Measurements from ENCODE around the gene SSUH2.

SSUH2 gene

GRCh38 chr3:8648909-8649741 is 4.5 kb upstream of the SSUH2 start:
- no peak for DNase-seq (ENCODE audit: extremely low read depth, insufficient read length)
- no peak overlapping the region for H3K4me3 ChIP-seq (replicated peaks; ENCODE audit: low read depth, low read length)

GRCh38 chr3:8647137-8647985 is 2.8 kb upstream of the SSUH2 start:
- H3K4me3 ChIP-seq (replicated peaks; ENCODE audit: low read depth, low read length): no peak overlapping the region
- no peak for TF ChIP-seq CTCF (IDR thresholded peaks at IDR 0.05; ENCODE audit: insufficient read depth, low read length, poor library complexity, severe bottlenecking)

More at GRCh38 chr3:8648909-8649741, 4.5 kb upstream of the SSUH2 start:
- Histone ChIP-seq H3K27me3 (replicated peaks; ENCODE audit: control insufficient read depth, insufficient read depth, low read length) (peaks cover 3% of the 10 kb centered on the region), H3K36me3 (ENCODE audit: control insufficient read depth, insufficient read depth, low read length) (no peaks in the 10 kb centered on the region)
- TF ChIP-seq CTCF (IDR thresholded peaks at IDR 0.05; ENCODE audit: insufficient read depth, low read length, poor library complexity, severe bottlenecking): no peak

DNA sequence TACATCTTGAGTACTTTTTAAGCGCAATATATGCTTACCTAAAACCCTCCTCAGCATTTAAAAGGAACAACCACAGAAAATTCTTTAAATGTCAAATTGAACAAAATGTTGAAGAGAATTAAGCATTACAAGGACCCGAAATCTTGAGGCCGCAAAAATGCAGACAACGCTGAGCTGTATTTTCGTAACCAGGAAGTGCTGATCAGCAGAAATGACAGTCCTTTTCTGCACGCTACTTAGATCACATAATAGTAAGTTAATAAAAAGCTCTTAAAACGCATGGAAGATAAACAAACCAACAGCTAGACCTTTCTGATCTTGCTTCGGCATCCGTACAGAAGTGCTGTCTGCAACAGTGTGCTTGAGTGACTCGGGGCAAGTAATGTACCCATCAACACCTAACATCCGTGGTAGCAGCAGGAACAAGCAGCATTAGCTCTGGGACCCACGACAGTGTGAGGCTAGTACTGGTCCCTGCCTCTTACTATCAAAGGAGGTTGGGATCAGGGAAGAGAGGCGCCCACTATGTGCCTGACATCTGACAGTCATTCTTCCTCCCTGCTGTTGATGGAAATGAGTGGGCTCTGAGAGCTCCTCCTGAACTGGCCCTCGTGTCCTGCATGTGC is 1.8 kb upstream of the SSUH2 start:
- no peak for DNase-seq (ENCODE audit: extremely low read depth, insufficient read length)
- H3K27me3 ChIP-seq (replicated peaks; ENCODE audit: control insufficient read depth, insufficient read depth, low read length): peaks cover 3% of the 10 kb centered on the region
- no peak for TF ChIP-seq CTCF (IDR thresholded peaks at IDR 0.05; ENCODE audit: insufficient read depth, low read length, poor library complexity, severe bottlenecking)

More at GRCh38 chr3:8647137-8647985, 2.8 kb upstream of the SSUH2 start:
- peaks cover 3% of the 10 kb centered on the region for H3K27me3 ChIP-seq (replicated peaks; ENCODE audit: control insufficient read depth, insufficient read depth, low read length)
- no peaks in the 10 kb centered on the region for H3K36me3 ChIP-seq (ENCODE audit: control insufficient read depth, insufficient read depth, low read length)
- DNase-seq (ENCODE audit: extremely low read depth, insufficient read length): no peak

GRCh38 chr3:8645712-8646111 is 1.1 kb upstream of the SSUH2 start:
- DNase-seq (ENCODE audit: extremely low read depth, insufficient read length): no peak
- H3K36me3 ChIP-seq (ENCODE audit: control insufficient read depth, insufficient read depth, low read length): no peaks in the 10 kb centered on the region
- H3K27me3 ChIP-seq (replicated peaks; ENCODE audit: control insufficient read depth, insufficient read depth, low read length): peaks cover 3% of the 10 kb centered on the region
- no peak overlapping the region for H3K4me3 ChIP-seq (replicated peaks; ENCODE audit: low read depth, low read length)
- no peak for TF ChIP-seq CTCF (IDR thresholded peaks at IDR 0.05; ENCODE audit: insufficient read depth, low read length, poor library complexity, severe bottlenecking)

More for the DNA sequence above, 1.8 kb upstream of the SSUH2 start:
- Histone ChIP-seq H3K36me3 (ENCODE audit: control insufficient read depth, insufficient read depth, low read length) (no peaks in the 10 kb centered on the region), H3K4me3 (replicated peaks; ENCODE audit: low read depth, low read length) (no peak overlapping the region)

GRCh38 chr3:8643693-8644365 is 769 bp downstream of the SSUH2 start:
- Histone ChIP-seq H3K36me3 (ENCODE audit: control insufficient read depth, insufficient read depth, low read length) (no peaks in the 10 kb centered on the region), H3K4me3 (replicated peaks; ENCODE audit: low read depth, low read length) (no peak overlapping the region), H3K27me3 (replicated peaks; ENCODE audit: control insufficient read depth, insufficient read depth, low read length) (peaks cover 3% of the 10 kb centered on the region)
- DNase-seq (ENCODE audit: extremely low read depth, insufficient read length): no peak
- no peak for TF ChIP-seq CTCF (IDR thresholded peaks at IDR 0.05; ENCODE audit: insufficient read depth, low read length, poor library complexity, severe bottlenecking)
